NOMO-1 (cell line): Measurements from ENCODE around the gene TXNRD1.
"Not testable (repeated sequence)": the region's sequence is repeated elsewhere in the genome, so short reads cannot be mapped to it uniquely, and the experiment has no call there.

Experiments used
- DNase-seq, 2 experiments: peaks; one replicate each; lab custom pipeline; 2025; ENCODE audit not compliant: unreplicated experiment in 2 of 2; lab: John Stamatoyannopoulos, UW

Gene TXNRD1

GRCh38 chr12:104232609-104233280 is 17.2 kb downstream of the TXNRD1 start:
- DNase-seq, result no peak

- no peak for DNase-seq
Observed at GRCh38 chr12:104234926-104235499, 19.4 kb downstream of the TXNRD1 start.

- DNase-seq, result no peak
Observed at GRCh38 chr12:104237930-104238329, 22.4 kb downstream of the TXNRD1 start.

GRCh38 chr12:104242546-104243206 is 27.1 kb downstream of the TXNRD1 start:
- DNase-seq, result no peak

GRCh38 chr12:104243551-104243950 is 28.0 kb downstream of the TXNRD1 start:
- DNase-seq, result no peak

GRCh38 chr12:104243971-104244370 is 28.4 kb downstream of the TXNRD1 start:
- DNase-seq, result no peak

GRCh38 chr12:104247698-104248097 is 32.1 kb downstream of the TXNRD1 start:
- DNase-seq, result no peak

GRCh38 chr12:104248444-104248843 is 32.9 kb downstream of the TXNRD1 start:
- DNase-seq, result no peak

- no peak for DNase-seq
Observed at GRCh38 chr12:104249017-104249416, 33.4 kb downstream of the TXNRD1 start.

GRCh38 chr12:104249898-104250297 is 34.3 kb downstream of the TXNRD1 start:
- DNase-seq, result no peak

GRCh38 chr12:104250366-104251125 is 35.0 kb downstream of the TXNRD1 start:
- DNase-seq, result no peak

GRCh38 chr12:104257913-104258472 is 42.4 kb downstream of the TXNRD1 start:
- no peak for DNase-seq

- DNase-seq, result no peak
Observed at GRCh38 chr12:104258476-104259067, 43.0 kb downstream of the TXNRD1 start.

GRCh38 chr12:104263026-104263425 is 47.4 kb downstream of the TXNRD1 start:
- no peak for DNase-seq

- DNase-seq, result peak; percentile 72 to 94
Observed at GRCh38 chr12:104263580-104264358, 48.2 kb downstream of the TXNRD1 start.

- not testable (repeated sequence) for DNase-seq
Observed at GRCh38 chr12:104265436-104265835, 49.9 kb downstream of the TXNRD1 start.

- no peak for DNase-seq
Observed at GRCh38 chr12:104272938-104273337, 57.4 kb downstream of the TXNRD1 start.

GRCh38 chr12:104273503-104273902 is 57.9 kb downstream of the TXNRD1 start:
- DNase-seq, result no peak

GRCh38 chr12:104274811-104275210 is 59.2 kb downstream of the TXNRD1 start:
- DNase-seq, result no peak

GRCh38 chr12:104275689-104276088 is 60.1 kb downstream of the TXNRD1 start:
- DNase-seq, result no peak
